ENCODE measurements around the gene HPCAL1. TPM values are rescaled to one million over a fixed set of nuclear protein-coding genes. Genes with fewer than 3 reads are reported as not detected.

HPCAL1 gene
- total RNA-seq, 1 experiment from 2014 or later: 312 TPM

DNA sequence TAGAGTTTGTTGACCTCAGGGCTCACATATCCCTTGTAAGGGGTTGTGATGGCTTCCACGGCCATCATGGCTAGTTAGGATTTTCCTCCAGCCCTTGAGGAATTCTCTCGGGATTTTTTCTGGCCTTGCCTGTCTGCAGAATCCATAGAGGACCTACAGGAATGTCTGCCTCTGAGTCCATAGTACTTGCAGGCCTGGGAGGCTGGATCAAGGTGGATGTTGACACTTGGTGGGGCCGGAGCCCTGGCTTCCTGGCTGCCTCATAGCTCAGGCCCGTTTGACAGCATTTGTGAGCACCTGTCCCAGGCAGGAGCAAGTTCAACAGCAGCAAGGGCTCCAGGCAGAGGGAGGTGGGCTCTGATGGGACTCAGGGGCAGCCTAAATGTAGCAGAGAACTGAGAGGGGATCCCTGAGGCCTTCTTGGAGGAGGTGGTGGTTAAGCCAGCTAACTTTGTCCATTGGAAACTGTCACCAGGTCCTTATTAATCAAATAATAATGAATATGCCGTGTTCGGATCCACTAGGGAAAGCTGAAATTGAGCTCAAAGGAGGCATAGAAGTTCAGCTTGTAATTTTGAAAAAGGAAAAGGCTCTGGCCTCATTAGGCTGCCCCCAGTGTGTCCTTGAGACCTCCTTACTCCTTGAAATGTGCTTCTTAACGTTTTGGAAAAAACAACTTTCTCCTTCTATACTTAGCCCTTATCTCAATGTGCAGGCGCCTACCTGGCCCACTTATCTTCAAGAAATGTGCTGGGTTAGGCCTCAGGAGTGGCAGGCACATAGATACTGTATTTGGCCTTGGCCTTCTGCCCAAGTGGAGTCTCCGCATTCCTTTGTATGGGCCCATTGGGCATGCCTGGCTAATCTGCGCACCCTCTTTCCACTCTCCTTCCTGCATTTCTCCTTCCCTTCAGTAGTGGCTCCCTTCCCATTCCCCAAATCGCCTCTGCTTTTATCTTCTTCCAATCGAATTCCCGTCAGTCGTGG is 66.9 kb downstream of the HPCAL1 start:
- no peak overlapping the region for H3K4me2 ChIP-seq (ENCODE audit: low read length)
- no peak overlapping the region for H3K4me3 ChIP-seq (ENCODE audit: low read length)
- H3K9me2 ChIP-seq (replicated peaks; ENCODE audit: low read length): no peaks in the 10 kb centered on the region
- peak; percentile 40; the same call in 1 of the 2 replicates for ATAC-seq
- no peak for DNase-seq
- TF ChIP-seq, protein P1, sequence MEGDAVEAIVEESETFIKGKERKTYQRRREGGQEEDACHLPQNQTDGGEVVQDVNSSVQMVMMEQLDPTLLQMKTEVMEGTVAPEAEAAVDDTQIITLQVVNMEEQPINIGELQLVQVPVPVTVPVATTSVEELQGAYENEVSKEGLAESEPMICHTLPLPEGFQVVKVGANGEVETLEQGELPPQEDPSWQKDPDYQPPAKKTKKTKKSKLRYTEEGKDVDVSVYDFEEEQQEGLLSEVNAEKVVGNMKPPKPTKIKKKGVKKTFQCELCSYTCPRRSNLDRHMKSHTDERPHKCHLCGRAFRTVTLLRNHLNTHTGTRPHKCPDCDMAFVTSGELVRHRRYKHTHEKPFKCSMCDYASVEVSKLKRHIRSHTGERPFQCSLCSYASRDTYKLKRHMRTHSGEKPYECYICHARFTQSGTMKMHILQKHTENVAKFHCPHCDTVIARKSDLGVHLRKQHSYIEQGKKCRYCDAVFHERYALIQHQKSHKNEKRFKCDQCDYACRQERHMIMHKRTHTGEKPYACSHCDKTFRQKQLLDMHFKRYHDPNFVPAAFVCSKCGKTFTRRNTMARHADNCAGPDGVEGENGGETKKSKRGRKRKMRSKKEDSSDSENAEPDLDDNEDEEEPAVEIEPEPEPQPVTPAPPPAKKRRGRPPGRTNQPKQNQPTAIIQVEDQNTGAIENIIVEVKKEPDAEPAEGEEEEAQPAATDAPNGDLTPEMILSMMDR (conservative IDR thresholded peaks at IDR 0.05; ENCODE audit: low read depth, low read length): no peak
- no peak for TF ChIP-seq EZH2 (IDR thresholded peaks at IDR 0.05; ENCODE audit: low read length, unreplicated experiment)
- TF ChIP-seq EZH2phosphoT487 (IDR thresholded peaks at IDR 0.05; ENCODE audit: borderline replicate concordance, low read length): no peak
- peaks cover 74% of the 10 kb centered on the region for H4K20me1 ChIP-seq (ENCODE audit: low read length)
- H2AFZ ChIP-seq (ENCODE audit: low read length): no peak overlapping the region
- H3K79me2 ChIP-seq (ENCODE audit: low read length): peaks cover 97% of the 10 kb centered on the region
- intact Hi-C loops (cut with micrococcal nuclease): no loop called here
- H3F3A ChIP-seq (ENCODE audit: low read length, unreplicated experiment): no peaks in the 10 kb centered on the region
- H3K27me3 ChIP-seq (ENCODE audit: low read length): no peaks in the 10 kb centered on the region
- ChIA-PET POLR2A (ENCODE audit: unreplicated experiment) (no interaction called here), CTCF (interaction anchor here (1.0 kb wide), 1 partner anchor 36 kb away, joined by 5 read pairs; no protein-coding TSS in a partner anchor)
- H3K4me1 ChIP-seq (ENCODE audit: insufficient read depth, low read length): no peaks in the 10 kb centered on the region
- no peak overlapping the region for H3K9ac ChIP-seq (ENCODE audit: low read length)
- H3K36me3 ChIP-seq (ENCODE audit: low read depth, low read length): peaks cover 10% of the 10 kb centered on the region; the same call in 1 of the 2 replicates
- no peak overlapping the region for H3K27ac ChIP-seq (ENCODE audit: low read length)
- BruUV-seq (replicated peaks): no TSS peak
- H3K9me3 ChIP-seq (ENCODE audit: low read length): no peaks in the 10 kb centered on the region

DNA sequence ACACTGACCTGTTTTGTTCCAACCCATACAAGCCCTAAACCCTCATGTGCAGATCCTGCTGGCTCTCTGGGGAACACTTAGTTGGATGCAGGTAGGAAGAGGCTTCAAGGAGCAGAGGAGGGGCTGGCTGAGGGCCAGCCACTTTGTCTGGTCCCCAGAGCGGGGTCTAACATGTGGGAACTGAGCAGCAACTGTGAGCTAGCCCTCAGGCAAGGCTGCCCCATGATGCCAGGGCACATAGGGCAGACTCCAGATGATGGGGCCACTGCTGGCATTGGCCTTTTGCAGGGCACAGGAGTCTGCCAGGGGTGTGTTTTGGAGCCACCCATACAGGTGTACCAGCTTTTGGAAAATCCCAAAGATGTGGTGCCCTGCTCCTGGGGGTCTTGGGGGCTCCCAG is 67.7 kb downstream of the HPCAL1 start:
- ATAC-seq: no peak
- Histone ChIP-seq H3K36me3 (ENCODE audit: low read depth, low read length) (peaks cover 10% of the 10 kb centered on the region; the same call in 1 of the 2 replicates), H4K20me1 (ENCODE audit: low read length) (peaks cover 74% of the 10 kb centered on the region), H3K9me3 (ENCODE audit: low read length) (no peaks in the 10 kb centered on the region), H3K4me2 (ENCODE audit: low read length) (no peak overlapping the region), H3F3A (ENCODE audit: low read length, unreplicated experiment) (no peaks in the 10 kb centered on the region), H3K27ac (ENCODE audit: low read length) (no peak overlapping the region), H3K27me3 (ENCODE audit: low read length) (no peaks in the 10 kb centered on the region), H3K79me2 (ENCODE audit: low read length) (peaks cover 97% of the 10 kb centered on the region), H2AFZ (ENCODE audit: low read length) (no peak overlapping the region), H3K4me3 (ENCODE audit: low read length) (no peak overlapping the region), H3K9ac (ENCODE audit: low read length) (no peak overlapping the region), H3K9me2 (replicated peaks; ENCODE audit: low read length) (no peaks in the 10 kb centered on the region), H3K4me1 (ENCODE audit: insufficient read depth, low read length) (no peaks in the 10 kb centered on the region)
- BruUV-seq (replicated peaks): no TSS peak
- POLR2A ChIA-PET (ENCODE audit: unreplicated experiment): no interaction called here
- intact Hi-C loops (cut with micrococcal nuclease): no loop called here
- TF ChIP-seq EZH2 (IDR thresholded peaks at IDR 0.05; ENCODE audit: low read length, unreplicated experiment) (no peak), EZH2phosphoT487 (IDR thresholded peaks at IDR 0.05; ENCODE audit: borderline replicate concordance, low read length) (no peak)
- TF ChIP-seq, protein P1 (conservative IDR thresholded peaks at IDR 0.05; ENCODE audit: low read depth, low read length): no peak
- no peak for DNase-seq
- CTCF ChIA-PET: no interaction called here

DNA sequence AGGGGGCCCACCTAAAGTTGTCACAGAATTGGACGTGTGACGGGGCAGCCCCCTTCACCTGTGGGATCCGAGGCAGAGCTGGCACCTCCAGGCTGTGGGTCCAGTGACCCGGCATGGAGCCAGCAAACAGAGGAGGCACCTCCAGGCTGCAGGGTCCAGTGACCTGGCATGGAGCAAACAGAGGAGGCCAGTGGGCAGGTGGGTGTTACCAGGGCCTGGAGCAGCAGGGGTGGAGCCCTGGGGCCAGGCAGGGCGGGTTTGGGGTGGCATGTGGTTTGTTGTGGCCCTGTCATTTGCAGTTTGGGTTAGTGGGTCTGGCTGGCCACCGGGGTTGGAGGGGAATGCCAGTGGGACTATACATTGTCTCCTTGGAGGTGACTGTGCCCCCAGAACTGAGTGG is 68.2 kb downstream of the HPCAL1 start:
- H3K79me2 ChIP-seq (ENCODE audit: low read length): peaks cover 97% of the 10 kb centered on the region
- H3K9me2 ChIP-seq (replicated peaks; ENCODE audit: low read length): no peaks in the 10 kb centered on the region
- H3K4me3 ChIP-seq (ENCODE audit: low read length): no peak overlapping the region
- no TSS peak for BruUV-seq (replicated peaks)
- DNase-seq (no peak), ATAC-seq (no peak)
- ChIA-PET POLR2A (ENCODE audit: unreplicated experiment) (no interaction called here), CTCF (no interaction called here)
- H3K36me3 ChIP-seq (ENCODE audit: low read depth, low read length): peaks cover 10% of the 10 kb centered on the region; the same call in 1 of the 2 replicates
- no peak for TF ChIP-seq EZH2phosphoT487 (IDR thresholded peaks at IDR 0.05; ENCODE audit: borderline replicate concordance, low read length)
- intact Hi-C loops (cut with micrococcal nuclease): no loop called here
- H3K4me1 ChIP-seq (ENCODE audit: insufficient read depth, low read length): no peaks in the 10 kb centered on the region
- no peak overlapping the region for H2AFZ ChIP-seq (ENCODE audit: low read length)
- no peak overlapping the region for H3K9ac ChIP-seq (ENCODE audit: low read length)
- H3F3A ChIP-seq (ENCODE audit: low read length, unreplicated experiment): no peaks in the 10 kb centered on the region
- no peaks in the 10 kb centered on the region for H3K27me3 ChIP-seq (ENCODE audit: low read length)
- peaks cover 73% of the 10 kb centered on the region for H4K20me1 ChIP-seq (ENCODE audit: low read length)
- no peaks in the 10 kb centered on the region for H3K9me3 ChIP-seq (ENCODE audit: low read length)
- no peak overlapping the region for H3K27ac ChIP-seq (ENCODE audit: low read length)
- no peak overlapping the region for H3K4me2 ChIP-seq (ENCODE audit: low read length)
